ENCODE results near the gene CCL25. TPM values are rescaled to one million over a fixed set of nuclear protein-coding genes. Genes with fewer than 3 reads are reported as not detected.
"Not testable (repeated sequence)": the region's sequence is repeated elsewhere in the genome, so short reads cannot be mapped to it uniquely, and the experiment has no call there.

CCL25 gene
- total RNA-seq, 1 experiment from 2014 or later, result not detected

DNA sequence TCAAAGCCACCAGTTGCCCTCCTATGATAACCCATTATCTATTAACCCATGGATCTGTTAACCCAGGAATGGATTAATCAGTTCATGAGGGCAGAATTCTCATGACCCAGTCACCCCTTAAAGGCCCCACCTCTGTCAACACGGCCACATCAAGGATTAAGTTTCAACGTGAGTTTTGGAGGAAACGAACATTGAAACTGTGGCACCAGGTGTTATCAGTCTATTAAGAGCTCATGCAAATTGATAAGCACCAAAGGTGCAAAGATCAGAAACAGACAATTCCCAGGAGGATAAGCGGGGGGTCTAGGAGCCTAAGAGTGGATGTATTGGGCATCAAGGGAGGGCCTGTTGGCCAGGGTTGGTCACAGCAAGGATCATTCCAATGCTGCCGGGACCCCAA is 27.2 kb upstream of the CCL25 start:
- Histone ChIP-seq H3K4me3 (ENCODE audit: low read length) (no peak overlapping the region), H3K9me2 (replicated peaks; ENCODE audit: low read length) (no peaks in the 10 kb centered on the region)

DNA sequence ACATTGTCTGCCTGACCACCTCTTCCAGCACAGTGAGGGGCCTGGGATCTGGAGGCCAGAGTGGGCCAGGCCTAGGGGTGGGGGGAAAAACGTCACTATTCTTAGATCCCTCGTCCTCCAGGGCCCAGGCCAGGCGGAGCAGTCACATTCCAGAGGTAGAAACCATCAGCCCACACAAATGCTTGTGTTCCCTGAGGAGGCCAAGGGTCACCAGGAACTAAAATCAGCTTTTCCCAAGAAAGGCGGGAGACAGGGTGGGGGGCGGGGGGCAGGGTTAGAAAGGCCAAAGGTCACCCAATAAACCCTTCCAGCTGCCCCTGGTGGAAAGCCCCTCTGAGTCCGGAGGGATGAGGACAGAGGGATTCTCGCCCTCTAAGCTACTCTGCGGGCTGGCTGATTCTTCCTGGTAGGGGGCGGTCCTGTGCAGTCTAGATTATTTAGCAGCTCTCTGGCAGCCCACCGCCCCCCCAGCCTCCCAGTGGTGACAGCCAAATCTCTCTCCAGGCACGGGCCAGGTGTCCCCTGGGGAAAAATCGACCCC is 23.5 kb upstream of the CCL25 start:
- Histone ChIP-seq H3K79me2 (ENCODE audit: low read length) (no peaks in the 10 kb centered on the region), H3K9me3 (ENCODE audit: low read length) (no peaks in the 10 kb centered on the region), H3K4me3 (ENCODE audit: low read length) (no peak overlapping the region), H3K4me2 (ENCODE audit: low read length) (no peak overlapping the region), H3K36me3 (ENCODE audit: low read depth, low read length) (no peaks in the 10 kb centered on the region), H3K4me1 (ENCODE audit: insufficient read depth, low read length) (no peaks in the 10 kb centered on the region), H4K20me1 (ENCODE audit: low read length) (no peaks in the 10 kb centered on the region), H2AFZ (ENCODE audit: low read length) (no peak overlapping the region), H3K9ac (ENCODE audit: low read length) (no peak overlapping the region), H3F3A (ENCODE audit: low read length, unreplicated experiment) (no peaks in the 10 kb centered on the region), H3K27me3 (ENCODE audit: low read length) (no peaks in the 10 kb centered on the region), H3K27ac (ENCODE audit: low read length) (no peak overlapping the region), H3K9me2 (replicated peaks; ENCODE audit: low read length) (no peaks in the 10 kb centered on the region)
- ChIA-PET POLR2A (ENCODE audit: unreplicated experiment) (no interaction called here), CTCF (no interaction called here)
- no peak for ATAC-seq
- no peak for DNase-seq
- intact Hi-C loops (cut with micrococcal nuclease), result no loop called here
- BruUV-seq (replicated peaks), result no TSS peak
- no peak for TF ChIP-seq EZH2 (IDR thresholded peaks at IDR 0.05; ENCODE audit: low read length, unreplicated experiment)
- TF ChIP-seq EZH2phosphoT487 (IDR thresholded peaks at IDR 0.05; ENCODE audit: borderline replicate concordance, low read length), result no peak
- TF ChIP-seq, protein P1, sequence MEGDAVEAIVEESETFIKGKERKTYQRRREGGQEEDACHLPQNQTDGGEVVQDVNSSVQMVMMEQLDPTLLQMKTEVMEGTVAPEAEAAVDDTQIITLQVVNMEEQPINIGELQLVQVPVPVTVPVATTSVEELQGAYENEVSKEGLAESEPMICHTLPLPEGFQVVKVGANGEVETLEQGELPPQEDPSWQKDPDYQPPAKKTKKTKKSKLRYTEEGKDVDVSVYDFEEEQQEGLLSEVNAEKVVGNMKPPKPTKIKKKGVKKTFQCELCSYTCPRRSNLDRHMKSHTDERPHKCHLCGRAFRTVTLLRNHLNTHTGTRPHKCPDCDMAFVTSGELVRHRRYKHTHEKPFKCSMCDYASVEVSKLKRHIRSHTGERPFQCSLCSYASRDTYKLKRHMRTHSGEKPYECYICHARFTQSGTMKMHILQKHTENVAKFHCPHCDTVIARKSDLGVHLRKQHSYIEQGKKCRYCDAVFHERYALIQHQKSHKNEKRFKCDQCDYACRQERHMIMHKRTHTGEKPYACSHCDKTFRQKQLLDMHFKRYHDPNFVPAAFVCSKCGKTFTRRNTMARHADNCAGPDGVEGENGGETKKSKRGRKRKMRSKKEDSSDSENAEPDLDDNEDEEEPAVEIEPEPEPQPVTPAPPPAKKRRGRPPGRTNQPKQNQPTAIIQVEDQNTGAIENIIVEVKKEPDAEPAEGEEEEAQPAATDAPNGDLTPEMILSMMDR (conservative IDR thresholded peaks at IDR 0.05; ENCODE audit: low read depth, low read length), result no peak

More for the DNA sequence above, 27.2 kb upstream of the CCL25 start:
- no TSS peak for BruUV-seq (replicated peaks)
- no peak for ATAC-seq
- H3K9me3 ChIP-seq (ENCODE audit: low read length), result no peaks in the 10 kb centered on the region
- no peak overlapping the region for H3K4me2 ChIP-seq (ENCODE audit: low read length)
- H3K27me3 ChIP-seq (ENCODE audit: low read length), result no peaks in the 10 kb centered on the region
- CTCF ChIA-PET, result no interaction called here
- no peaks in the 10 kb centered on the region for H3K4me1 ChIP-seq (ENCODE audit: insufficient read depth, low read length)
- POLR2A ChIA-PET (ENCODE audit: unreplicated experiment), result interaction anchor here (0.6 kb wide), 1 partner anchor 81 kb away, joined by 3 read pairs; no protein-coding TSS in a partner anchor
- DNase-seq, result no peak
- H3F3A ChIP-seq (ENCODE audit: low read length, unreplicated experiment), result no peaks in the 10 kb centered on the region
- intact Hi-C loops (cut with micrococcal nuclease), result no loop called here
- H4K20me1 ChIP-seq (ENCODE audit: low read length), result no peaks in the 10 kb centered on the region
- H2AFZ ChIP-seq (ENCODE audit: low read length), result no peak overlapping the region
- TF ChIP-seq, protein P1 (conservative IDR thresholded peaks at IDR 0.05; ENCODE audit: low read depth, low read length), result no peak
- TF ChIP-seq EZH2 (IDR thresholded peaks at IDR 0.05; ENCODE audit: low read length, unreplicated experiment) (no peak), EZH2phosphoT487 (IDR thresholded peaks at IDR 0.05; ENCODE audit: borderline replicate concordance, low read length) (no peak)
- no peak overlapping the region for H3K9ac ChIP-seq (ENCODE audit: low read length)
- H3K27ac ChIP-seq (ENCODE audit: low read length), result no peak overlapping the region
- H3K36me3 ChIP-seq (ENCODE audit: low read depth, low read length), result no peaks in the 10 kb centered on the region
- H3K79me2 ChIP-seq (ENCODE audit: low read length), result no peaks in the 10 kb centered on the region

DNA sequence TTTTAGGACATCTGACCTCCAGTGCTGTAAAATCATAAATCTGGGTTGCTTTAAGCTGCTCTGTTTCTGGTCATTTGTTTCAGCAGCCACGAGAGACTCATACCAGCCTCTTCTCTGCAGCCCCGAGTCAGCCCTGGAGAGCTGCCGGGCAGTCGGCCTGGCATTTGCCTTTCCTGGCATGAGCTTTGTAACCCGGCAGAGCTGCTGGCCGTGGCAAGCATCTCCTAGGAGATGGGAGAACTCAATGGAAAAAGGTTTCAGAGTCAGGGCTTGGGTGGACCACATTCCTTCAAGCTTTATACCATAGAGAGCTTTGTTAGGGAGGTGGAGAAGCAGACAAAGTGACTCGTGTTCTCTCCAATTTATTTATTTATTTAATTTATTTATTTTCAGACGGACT is 21.6 kb upstream of the CCL25 start:
- no peaks in the 10 kb centered on the region for H3K9me2 ChIP-seq (replicated peaks; ENCODE audit: low read length)
- no TSS peak for BruUV-seq (replicated peaks)
- H3K9ac ChIP-seq (ENCODE audit: low read length), result no peak overlapping the region
- no peaks in the 10 kb centered on the region for H3K27me3 ChIP-seq (ENCODE audit: low read length)
- no peaks in the 10 kb centered on the region for H3K9me3 ChIP-seq (ENCODE audit: low read length)
- H2AFZ ChIP-seq (ENCODE audit: low read length), result no peak overlapping the region
- TF ChIP-seq EZH2phosphoT487 (IDR thresholded peaks at IDR 0.05; ENCODE audit: borderline replicate concordance, low read length) (no peak), EZH2 (IDR thresholded peaks at IDR 0.05; ENCODE audit: low read length, unreplicated experiment) (no peak)
- TF ChIP-seq, protein P1 (conservative IDR thresholded peaks at IDR 0.05; ENCODE audit: low read depth, low read length), result no peak
- ChIA-PET POLR2A (ENCODE audit: unreplicated experiment) (no interaction called here), CTCF (interaction anchor here (0.5 kb wide), 1 partner anchor 226 kb away, joined by 3 read pairs; no protein-coding TSS in a partner anchor)
- no peak overlapping the region for H3K27ac ChIP-seq (ENCODE audit: low read length)
- no peaks in the 10 kb centered on the region for H3K36me3 ChIP-seq (ENCODE audit: low read depth, low read length)
- no peaks in the 10 kb centered on the region for H3K79me2 ChIP-seq (ENCODE audit: low read length)
- intact Hi-C loops (cut with micrococcal nuclease), result no loop called here
- H3K4me3 ChIP-seq (ENCODE audit: low read length), result no peak overlapping the region
- ATAC-seq, result no peak
- no peaks in the 10 kb centered on the region for H4K20me1 ChIP-seq (ENCODE audit: low read length)
- no peak for DNase-seq
- H3K4me1 ChIP-seq (ENCODE audit: insufficient read depth, low read length), result no peaks in the 10 kb centered on the region
- no peak overlapping the region for H3K4me2 ChIP-seq (ENCODE audit: low read length)
- H3F3A ChIP-seq (ENCODE audit: low read length, unreplicated experiment), result no peaks in the 10 kb centered on the region

DNA sequence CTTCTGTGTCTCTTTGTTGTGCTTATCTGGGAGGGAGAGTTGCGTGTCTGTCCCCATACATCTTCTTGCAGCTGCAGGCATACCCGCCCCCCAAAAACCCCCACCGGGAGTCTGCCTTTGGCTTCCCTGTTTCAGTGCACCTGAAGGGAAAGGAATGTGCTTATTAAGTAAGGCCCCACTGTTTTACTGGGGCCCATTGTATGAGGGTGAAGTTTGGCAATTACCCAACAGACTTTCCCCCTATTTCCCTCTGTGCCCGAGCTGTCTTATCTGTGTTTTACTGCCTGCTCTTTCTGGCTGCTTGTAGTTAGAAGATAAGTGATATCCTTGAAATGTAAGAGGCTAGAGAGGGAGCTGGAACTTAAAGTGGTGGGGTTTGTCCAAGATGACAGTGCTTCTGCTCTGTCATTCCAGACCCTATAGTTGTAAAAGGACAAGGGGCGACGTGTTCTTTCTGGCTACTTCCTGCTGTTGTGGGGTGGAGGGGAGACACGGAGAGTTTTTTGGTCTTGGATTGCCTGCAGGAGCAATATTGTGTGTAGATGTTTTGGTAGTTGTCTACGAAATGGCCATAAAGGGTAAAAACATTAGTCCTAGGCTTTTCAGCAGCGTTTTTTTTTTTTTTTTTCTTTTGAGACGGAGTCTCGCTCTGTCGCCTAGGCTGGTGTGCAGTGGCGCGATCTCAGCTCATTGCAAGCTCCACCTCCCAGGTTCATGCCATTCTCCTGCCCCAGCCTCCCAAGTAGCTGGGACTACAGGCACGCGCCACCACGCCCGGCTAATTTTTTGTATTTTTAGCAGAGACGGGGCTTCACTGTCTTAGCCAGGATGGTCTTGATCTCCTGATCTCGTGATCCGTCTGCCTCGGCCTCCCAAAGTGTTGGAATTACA is 19.0 kb upstream of the CCL25 start:
- H3K9me2 ChIP-seq (replicated peaks; ENCODE audit: low read length); ATAC-seq; DNase-seq; H3K36me3 ChIP-seq (ENCODE audit: low read depth, low read length); CTCF ChIA-PET; intact Hi-C loops (cut with micrococcal nuclease); BruUV-seq (replicated peaks); H3F3A ChIP-seq (ENCODE audit: low read length, unreplicated experiment); H3K9me3 ChIP-seq (ENCODE audit: low read length); H3K4me3 ChIP-seq (ENCODE audit: low read length); H3K27ac ChIP-seq (ENCODE audit: low read length); H2AFZ ChIP-seq (ENCODE audit: low read length); H3K4me1 ChIP-seq (ENCODE audit: insufficient read depth, low read length); H3K79me2 ChIP-seq (ENCODE audit: low read length); H3K9ac ChIP-seq (ENCODE audit: low read length); H3K27me3 ChIP-seq (ENCODE audit: low read length); POLR2A ChIA-PET (ENCODE audit: unreplicated experiment); H3K4me2 ChIP-seq (ENCODE audit: low read length); H4K20me1 ChIP-seq (ENCODE audit: low read length): not testable (repeated sequence)
